Keratinocyte (primary cell): ENCODE measurements around the gene KCND2. TPM values are rescaled to one million over a fixed set of nuclear protein-coding genes. Genes with fewer than 3 reads are reported as not detected.

ENCODE experiments used
- DNase-seq: peaks from one replicate; pipeline ENCODE4 v3.0.0-alpha.2; 2011; ENCODE audit warnings: low read depth, missing footprints, low spot score
- FAIRE-seq: peaks from 2 replicates; lab custom pipeline; 2011; peaks lifted over from hg19 to GRCh38; lab: Jason Lieb, UNC
- H2AFZ ChIP-seq: 2 replicates; pipeline ENCODE4 v1.6.0; 2012; ENCODE audit warnings: low read length, control low read depth, inconsistent platforms; ENCODE audit not compliant: control insufficient read depth
- H3K27ac ChIP-seq: 2 replicates; pipeline ENCODE4 v1.5.1; 2011; ENCODE audit warnings: low read length; ENCODE audit not compliant: control insufficient read depth, insufficient read depth
- H3K27me3 ChIP-seq: 3 replicates; pipeline ENCODE4 v1.6.0; 2011; ENCODE audit warnings: low read length; ENCODE audit not compliant: control insufficient read depth, insufficient read depth; ENCODE audit errors: extremely low read depth
- H3K36me3 ChIP-seq, 2 experiments: 2 replicates in 1 of 2; 3 replicates in 1 of 2; pipeline ENCODE4 v1.5.1; 2011; ENCODE audit warnings: low read length in 2 of 2, mild to moderate bottlenecking in 1 of 2; ENCODE audit not compliant: control insufficient read depth in 2 of 2, insufficient read depth in 2 of 2; ENCODE audit errors: extremely low read depth in 1 of 2
- H3K4me1 ChIP-seq: 3 replicates; pipeline ENCODE4 v1.5.1; 2011; ENCODE audit warnings: low read length; ENCODE audit not compliant: control insufficient read depth, insufficient read depth; ENCODE audit errors: extremely low read depth
- H3K4me2 ChIP-seq: 3 replicates; pipeline ENCODE4 v1.6.0; 2011; ENCODE audit warnings: low read depth, low read length; ENCODE audit not compliant: control insufficient read depth, insufficient read depth; ENCODE audit errors: extremely low read depth
- H3K4me3 ChIP-seq, 3 experiments: fragments of 200-600 bp in 1 of 3; sonication (generic) in 1 of 3; 2 replicates in 2 of 3; 3 replicates in 1 of 3; pipeline ENCODE4 v1.5.1; 2011 to 2016; ENCODE audit warnings: low read length in 3 of 3, mild to moderate bottlenecking in 3 of 3, control low read depth in 2 of 3, inconsistent platforms in 1 of 3, low read depth in 1 of 3, mixed read lengths in 1 of 3, mixed run types in 1 of 3, moderate library complexity in 1 of 3; ENCODE audit not compliant: control insufficient read depth in 2 of 3, insufficient read depth in 2 of 3; ENCODE audit errors: extremely low read depth in 1 of 3
- H3K79me2 ChIP-seq: 2 replicates; pipeline ENCODE4 v1.6.0; 2012; ENCODE audit warnings: low read length; ENCODE audit not compliant: control insufficient read depth, insufficient read depth
- H3K9ac ChIP-seq: 3 replicates; pipeline ENCODE4 v1.6.0; 2011; ENCODE audit warnings: low read length; ENCODE audit not compliant: control insufficient read depth, insufficient read depth; ENCODE audit errors: extremely low read depth
- H3K9me1 ChIP-seq: 3 replicates; pipeline ENCODE4 v1.6.0; 2011; ENCODE audit warnings: low read length; ENCODE audit not compliant: control insufficient read depth, insufficient read depth; ENCODE audit errors: extremely low read depth
- H3K9me3 ChIP-seq: 2 replicates; pipeline ENCODE4 v1.5.1; 2012; ENCODE audit warnings: low read depth, low read length; ENCODE audit not compliant: control insufficient read depth
- H4K20me1 ChIP-seq: 3 replicates; pipeline ENCODE4 v1.6.0; 2011; ENCODE audit warnings: low read length; ENCODE audit not compliant: control insufficient read depth, insufficient read depth; ENCODE audit errors: extremely low read depth
- EZH2 ChIP-seq: IDR thresholded peaks from one replicate; pipeline ENCODE4 v1.6.1; 2012; ENCODE audit warnings: inconsistent platforms, mild to moderate bottlenecking, low read length, moderate library complexity
- dilution Hi-C: fragments of 300-500 bp; cut with MboI; formaldehyde crosslinking; loops from one replicate; pipeline ENCODE4 v1.7.0; 2020; ENCODE audit warnings: low sequenced_read_pairs; ENCODE audit not compliant: extremely low pct_ligation_motif_present
- polyA minus RNA-seq, 3 experiments: library from RNA; depleted of rRNA, polyadenylated mRNA; stranded (reverse); fragments of >200 nt; gene quantifications; 1 replicate in 1 of 3; 2 replicates in 1 of 3; 3 replicates in 1 of 3; pipeline ENCODE4 v1.2.3, GENCODE V29; 2011
- polyA plus RNA-seq, 5 experiments: library from polyadenylated mRNA; depleted of rRNA in 3 of 5; stranded (reverse) in 3 of 5; stranded (forward) in 1 of 5; unstranded in 1 of 5; fragments of >200 nt; gene quantifications; 1 replicate in 1 of 5; 2 replicates in 3 of 5; 3 replicates in 1 of 5; pipeline versions ENCODE4 v1.2.1 to v1.2.3, GENCODE V29; 2011 to 2012; ENCODE audit warnings: missing spikeins in 2 of 5, low read depth in 1 of 5, low replicate concordance in 1 of 5
- TF ChIP-seq, protein P1 (sequence below), 3 experiments: IDR thresholded peaks in 1 of 3; conservative IDR thresholded peaks in 1 of 3; optimal IDR thresholded peaks in 1 of 3; 2 replicates in 2 of 3; 3 replicates in 1 of 3; pipeline versions ENCODE3 to v1.5.1; 2011; ENCODE audit warnings: low read length in 3 of 3, mild to moderate bottlenecking in 3 of 3, moderate library complexity in 2 of 3, control low read depth in 1 of 3, inconsistent platforms in 1 of 3; ENCODE audit not compliant: insufficient read depth in 2 of 3; ENCODE audit errors: extremely low read depth in 1 of 3

KCND2 gene
- polyA plus RNA-seq (0.01 TPM in 1 of 3 replicates, not detected in the others), polyA minus RNA-seq (0.10 TPM in 1 of 3 replicates, not detected in the others)
- polyA plus RNA-seq (2011; ENCODE audit: low read depth), result not detected
- polyA plus RNA-seq (2011; cell fraction: cytosol; rRNA removed), result not detected in 2 replicates
- polyA plus RNA-seq (2011; cell fraction: nucleus; rRNA removed), result not detected in 2 replicates
- polyA plus RNA-seq (2012; ENCODE audit: low replicate concordance), result not detected in 2 replicates
- polyA minus RNA-seq (2011; cell fraction: cytosol; rRNA and poly(A)+ RNA removed), result not detected
- polyA minus RNA-seq (2011; cell fraction: nucleus; rRNA and poly(A)+ RNA removed), result not detected in 2 replicates

DNA sequence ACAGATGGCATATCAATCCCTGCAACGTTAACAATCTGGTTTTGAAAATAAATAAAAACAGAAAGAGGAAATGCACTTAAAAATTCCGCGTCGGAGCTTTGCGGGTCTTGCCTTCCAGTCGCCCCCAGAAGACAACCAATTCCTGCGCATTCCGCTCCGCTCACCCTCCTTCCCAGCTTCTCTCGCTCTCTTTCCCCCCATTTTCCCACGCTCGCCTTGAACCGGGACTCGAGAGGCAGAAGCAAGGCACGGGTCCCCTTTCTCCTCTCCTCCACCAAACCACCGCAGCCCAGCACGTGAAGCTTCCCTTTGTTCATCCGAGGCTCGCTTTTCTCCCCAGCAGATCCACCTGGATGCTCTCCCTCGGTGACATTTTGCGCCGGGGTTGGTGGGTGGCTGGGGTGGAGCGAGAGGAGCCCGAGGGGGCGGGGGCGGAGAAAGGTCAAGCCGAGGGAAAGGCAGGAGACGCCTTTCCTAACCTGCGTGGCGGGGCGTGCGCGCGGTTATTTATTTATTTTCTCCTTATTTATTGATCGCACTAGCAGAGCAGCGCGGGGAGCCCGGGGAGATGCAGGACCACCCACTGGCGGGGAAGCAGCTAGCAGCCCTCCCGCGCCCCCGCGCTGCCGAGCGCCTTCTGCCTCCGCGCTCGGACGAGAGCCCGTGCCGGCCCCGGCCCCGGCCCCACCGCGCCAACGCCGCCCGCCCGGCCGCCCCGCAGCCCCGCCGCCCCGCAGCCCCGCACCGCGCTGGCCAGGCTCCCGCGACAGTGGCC is at the start of gene KCND2:
Gene KCND2 (plus strand): TSS at position 475 of the 775 bp plus-strand sequence.
- Histone ChIP-seq H3K9ac (no peak within 1 kb of the TSS), H3K4me3 (peak within 1 kb of the TSS; percentile 27 to 64 (median 56)), H3K27ac (no peak within 1 kb of the TSS), H3K4me1 (peaks cover 9% of the 10 kb centered on the region), H3K9me3 (no peaks in the 10 kb centered on the region), H3K4me2 (peak within 1 kb of the TSS; percentile 87), H3K36me3 (no peaks in the 10 kb centered on the region), H3K79me2 (no peaks in the 10 kb centered on the region), H4K20me1 (no peaks in the 10 kb centered on the region), H3K27me3 (peaks cover 24% of the 10 kb centered on the region), H2AFZ (peak within 1 kb of the TSS; percentile 86), H3K9me1 (no peaks in the 10 kb centered on the region)
- dilution Hi-C loops, result no loop called here
- no peak for DNase-seq
- no peak for FAIRE-seq
- TF ChIP-seq EZH2, result peak; percentile 78
- TF ChIP-seq, protein P1, sequence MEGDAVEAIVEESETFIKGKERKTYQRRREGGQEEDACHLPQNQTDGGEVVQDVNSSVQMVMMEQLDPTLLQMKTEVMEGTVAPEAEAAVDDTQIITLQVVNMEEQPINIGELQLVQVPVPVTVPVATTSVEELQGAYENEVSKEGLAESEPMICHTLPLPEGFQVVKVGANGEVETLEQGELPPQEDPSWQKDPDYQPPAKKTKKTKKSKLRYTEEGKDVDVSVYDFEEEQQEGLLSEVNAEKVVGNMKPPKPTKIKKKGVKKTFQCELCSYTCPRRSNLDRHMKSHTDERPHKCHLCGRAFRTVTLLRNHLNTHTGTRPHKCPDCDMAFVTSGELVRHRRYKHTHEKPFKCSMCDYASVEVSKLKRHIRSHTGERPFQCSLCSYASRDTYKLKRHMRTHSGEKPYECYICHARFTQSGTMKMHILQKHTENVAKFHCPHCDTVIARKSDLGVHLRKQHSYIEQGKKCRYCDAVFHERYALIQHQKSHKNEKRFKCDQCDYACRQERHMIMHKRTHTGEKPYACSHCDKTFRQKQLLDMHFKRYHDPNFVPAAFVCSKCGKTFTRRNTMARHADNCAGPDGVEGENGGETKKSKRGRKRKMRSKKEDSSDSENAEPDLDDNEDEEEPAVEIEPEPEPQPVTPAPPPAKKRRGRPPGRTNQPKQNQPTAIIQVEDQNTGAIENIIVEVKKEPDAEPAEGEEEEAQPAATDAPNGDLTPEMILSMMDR (optimal IDR thresholded peaks at IDR 0.05 in 1 of 3, IDR thresholded peaks at IDR 0.05 in 1 of 3, conservative IDR thresholded peaks at IDR 0.05 in 1 of 3; ENCODE audit: extremely low read depth in 1 of 3, insufficient read depth in 2 of 3, low read length in 3 of 3), result no peak

DNA sequence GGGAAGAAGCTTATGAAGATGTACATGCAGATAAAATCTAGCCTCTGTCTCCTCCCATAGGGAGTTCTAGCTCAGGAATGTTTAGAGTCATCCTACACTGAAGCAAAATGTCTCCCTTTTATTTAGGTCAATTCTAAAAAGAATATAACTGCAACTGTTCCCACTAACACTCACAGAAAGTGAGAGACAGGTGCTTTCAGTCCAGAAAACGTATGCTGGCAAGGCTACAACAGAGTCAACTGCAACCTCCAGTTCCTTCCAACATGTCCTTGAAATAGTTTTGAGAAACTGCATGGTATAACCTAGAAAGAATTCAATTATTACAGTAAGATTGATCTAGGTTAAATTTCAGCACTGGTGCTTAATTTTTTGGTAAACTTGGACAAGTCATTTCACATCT is 46.8 kb upstream of the KCND2 start:
- FAIRE-seq (no peak), DNase-seq (no peak)
- Histone ChIP-seq H3K4me2 (no peak overlapping the region), H3K36me3 (no peaks in the 10 kb centered on the region), H4K20me1 (no peaks in the 10 kb centered on the region), H3K79me2 (no peaks in the 10 kb centered on the region), H3K4me1 (no peaks in the 10 kb centered on the region), H3K9me3 (no peaks in the 10 kb centered on the region), H3K27me3 (no peaks in the 10 kb centered on the region), H3K4me3 (no peak overlapping the region), H3K27ac (no peak overlapping the region), H3K9ac (no peak overlapping the region), H3K9me1 (no peaks in the 10 kb centered on the region), H2AFZ (no peak overlapping the region)
- dilution Hi-C loops, result no loop called here
- TF ChIP-seq, protein P1 (optimal IDR thresholded peaks at IDR 0.05 in 1 of 3, IDR thresholded peaks at IDR 0.05 in 1 of 3, conservative IDR thresholded peaks at IDR 0.05 in 1 of 3; ENCODE audit: extremely low read depth in 1 of 3, insufficient read depth in 2 of 3, low read length in 3 of 3), result no peak
